Fibroblast of lung (primary cell): Measurements from ENCODE around the gene SAFB. TPM values are rescaled to one million over a fixed set of nuclear protein-coding genes. Genes with fewer than 3 reads are reported as not detected.

Source experiments
- DNase-seq, 2 donors: peaks; one replicate each; pipeline versions ENCODE4 v3.0.0 to v3.0.0-alpha.2; 2010; ENCODE audit warnings: low read depth in 2 of 2
- H2AFZ ChIP-seq: 2 replicates; pipeline ENCODE4 v1.5.1; 2012; ENCODE audit warnings: low read length, control low read depth, inconsistent platforms
- H3K27ac ChIP-seq: 2 replicates; pipeline ENCODE4 v1.5.1; 2011; ENCODE audit warnings: low read length, control low read depth; ENCODE audit not compliant: insufficient read depth
- H3K27me3 ChIP-seq: 2 replicates; pipeline ENCODE4 v1.5.1; 2011; ENCODE audit warnings: mild to moderate bottlenecking, low read length; ENCODE audit not compliant: control insufficient read depth, insufficient read depth
- H3K36me3 ChIP-seq: 2 replicates; pipeline ENCODE4 v1.5.1; 2011; ENCODE audit warnings: low read length; ENCODE audit not compliant: control insufficient read depth, insufficient read depth
- H3K4me1 ChIP-seq: 2 replicates; pipeline ENCODE4 v1.5.1; 2011; ENCODE audit warnings: low read length; ENCODE audit not compliant: control insufficient read depth, insufficient read depth; ENCODE audit errors: extremely low read depth
- H3K4me2 ChIP-seq: 2 replicates; pipeline ENCODE4 v1.5.1; 2011; ENCODE audit warnings: low read length, control low read depth; ENCODE audit not compliant: insufficient read depth; ENCODE audit errors: extremely low read depth
- H3K4me3 ChIP-seq, 4 experiments: fragments of 200-600 bp in 1 of 4; sonication (generic) in 1 of 4; replicated peaks in 1 of 4; 2 replicates each; pipeline ENCODE4 v1.5.1; 2011 to 2016; ENCODE audit warnings: low read length in 4 of 4, low read depth in 3 of 4, mild to moderate bottlenecking in 3 of 4, control low read depth in 2 of 4, inconsistent platforms in 1 of 4, mixed read lengths in 1 of 4; ENCODE audit not compliant: insufficient read depth in 1 of 4; ENCODE audit errors: control extremely low read depth in 1 of 4
- H3K79me2 ChIP-seq: 2 replicates; pipeline ENCODE4 v1.5.1; 2012; ENCODE audit warnings: mild to moderate bottlenecking, low read length, inconsistent platforms; ENCODE audit not compliant: control insufficient read depth, insufficient read depth
- H3K9ac ChIP-seq: 2 replicates; pipeline ENCODE4 v1.5.1; 2011; ENCODE audit warnings: mild to moderate bottlenecking, low read length, control low read depth; ENCODE audit not compliant: insufficient read depth
- H3K9me3 ChIP-seq: 2 replicates; pipeline ENCODE4 v1.5.1; 2012; ENCODE audit warnings: low read depth, low read length; ENCODE audit not compliant: control insufficient read depth, insufficient read depth
- H4K20me1 ChIP-seq: 2 replicates; pipeline ENCODE4 v1.5.1; 2011; ENCODE audit warnings: low read length; ENCODE audit not compliant: control insufficient read depth, insufficient read depth; ENCODE audit errors: extremely low read depth
- EZH2 ChIP-seq: IDR thresholded peaks from 2 replicates; pipeline ENCODE4 v1.5.1; 2012; ENCODE audit warnings: low read length, control low read depth, mild to moderate bottlenecking; ENCODE audit errors: missing control alignments
- polyA minus RNA-seq: library from RNA; depleted of rRNA, polyadenylated mRNA; stranded (reverse); fragments of >200 nt; gene quantifications from 2 replicates; pipeline ENCODE4 v1.2.3, GENCODE V29; 2011; ENCODE audit warnings: low replicate concordance
- polyA plus RNA-seq, 2 donors: library from polyadenylated mRNA; depleted of rRNA in 1 of 2; stranded (reverse) in 1 of 2; unstranded in 1 of 2; fragments of >200 nt; gene quantifications; 2 replicates each; pipeline ENCODE4 v1.2.1, GENCODE V29; 2011 to 2012; ENCODE audit warnings: missing spikeins in 1 of 2
- total RNA-seq: library from RNA; depleted of rRNA; stranded (reverse); fragments of >200 nt; gene quantifications from 2 replicates; pipeline ENCODE4 v1.2.1, GENCODE V29; 2014
- TF ChIP-seq, protein P1 (sequence below), 2 donors: IDR thresholded peaks in 1 of 2; conservative IDR thresholded peaks in 1 of 2; 1 replicate in 1 of 2; 2 replicates in 1 of 2; pipeline ENCODE4 v1.5.1; 2011 to 2012; ENCODE audit warnings: low read length in 2 of 2, control low read depth in 1 of 2, inconsistent platforms in 1 of 2, low read depth in 1 of 2, mild to moderate bottlenecking in 1 of 2

Gene SAFB
- total RNA-seq (48.5 and 51.0 TPM in 2 replicates), polyA plus RNA-seq (28.0 and 34.3 TPM in 2 replicates), polyA minus RNA-seq (6.8 and 8.4 TPM in 2 replicates)
- 41.1 and 50.2 TPM in 2 replicates for polyA plus RNA-seq (2012)

DNA sequence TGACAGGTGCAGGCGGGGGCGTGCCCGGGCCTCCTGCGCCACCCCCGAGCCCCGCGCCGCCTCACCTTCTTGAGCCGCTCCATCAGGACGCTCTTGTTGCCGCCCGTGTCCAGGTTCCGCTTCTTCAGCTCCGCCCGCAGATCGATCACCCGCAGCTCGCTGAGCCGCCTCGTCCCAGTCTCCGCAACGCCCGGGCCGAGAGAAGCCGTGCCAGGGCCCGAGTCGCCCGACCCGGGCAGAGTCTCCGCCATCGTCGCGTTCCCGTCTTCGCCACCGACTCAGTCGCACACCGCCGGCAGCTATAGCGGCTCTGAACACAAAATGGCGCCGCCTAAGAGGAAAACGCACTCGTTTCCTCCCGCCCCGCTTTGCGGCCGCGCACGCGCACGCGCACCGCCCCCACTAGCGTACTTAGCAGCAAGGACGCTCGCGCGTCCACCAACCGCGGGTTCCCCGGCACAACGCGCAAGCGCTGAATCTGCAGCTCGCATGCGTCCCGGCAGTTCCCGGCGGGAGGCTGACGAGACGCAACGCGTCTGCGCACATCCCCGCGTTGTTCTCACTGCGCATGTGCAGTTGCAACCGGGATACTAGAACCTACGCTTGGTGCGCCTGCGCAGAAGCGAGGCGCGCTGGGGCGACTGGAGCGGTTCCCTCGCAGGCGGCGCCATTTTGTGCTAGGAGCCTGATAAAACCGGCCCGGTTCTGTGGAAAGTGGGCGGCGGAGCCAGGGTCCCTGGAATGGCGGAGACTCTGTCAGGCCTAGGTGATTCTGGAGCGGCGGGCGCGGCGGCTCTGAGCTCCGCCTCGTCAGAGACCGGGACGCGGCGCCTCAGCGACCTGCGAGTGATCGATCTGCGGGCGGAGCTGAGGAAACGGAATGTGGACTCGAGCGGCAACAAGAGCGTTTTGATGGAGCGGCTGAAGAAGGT, at the start of gene SAFB, which contains the start of gene SAFB2:
TSS of gene SAFB (plus strand) at position 619 of the 932 bp plus-strand sequence. CDS start at position 742, 123 bp downstream.
TSS of gene SAFB2 (minus strand) at position 312 of the 932 bp plus-strand sequence. CDS start at position 251, 61 bp downstream.
- Histone ChIP-seq H3K79me2 (peaks cover 91% of the 10 kb centered on the region), H3K27ac (peak within 1 kb of the TSS; percentile 93), H3K9ac (peak within 1 kb of the TSS; percentile 97), H3K4me3 (peak within 1 kb of the TSS; percentile 84 to 98 (median 95)), H2AFZ (peak within 1 kb of the TSS; percentile 65), H3K4me2 (peak within 1 kb of the TSS; percentile 96), H4K20me1 (no peaks in the 10 kb centered on the region), H3K4me1 (peaks cover 14% of the 10 kb centered on the region), H3K9me3 (no peaks in the 10 kb centered on the region), H3K27me3 (no peaks in the 10 kb centered on the region), H3K36me3 (peaks cover 14% of the 10 kb centered on the region)
- peak; percentile 99 to 100 for DNase-seq
- TF ChIP-seq, protein P1, sequence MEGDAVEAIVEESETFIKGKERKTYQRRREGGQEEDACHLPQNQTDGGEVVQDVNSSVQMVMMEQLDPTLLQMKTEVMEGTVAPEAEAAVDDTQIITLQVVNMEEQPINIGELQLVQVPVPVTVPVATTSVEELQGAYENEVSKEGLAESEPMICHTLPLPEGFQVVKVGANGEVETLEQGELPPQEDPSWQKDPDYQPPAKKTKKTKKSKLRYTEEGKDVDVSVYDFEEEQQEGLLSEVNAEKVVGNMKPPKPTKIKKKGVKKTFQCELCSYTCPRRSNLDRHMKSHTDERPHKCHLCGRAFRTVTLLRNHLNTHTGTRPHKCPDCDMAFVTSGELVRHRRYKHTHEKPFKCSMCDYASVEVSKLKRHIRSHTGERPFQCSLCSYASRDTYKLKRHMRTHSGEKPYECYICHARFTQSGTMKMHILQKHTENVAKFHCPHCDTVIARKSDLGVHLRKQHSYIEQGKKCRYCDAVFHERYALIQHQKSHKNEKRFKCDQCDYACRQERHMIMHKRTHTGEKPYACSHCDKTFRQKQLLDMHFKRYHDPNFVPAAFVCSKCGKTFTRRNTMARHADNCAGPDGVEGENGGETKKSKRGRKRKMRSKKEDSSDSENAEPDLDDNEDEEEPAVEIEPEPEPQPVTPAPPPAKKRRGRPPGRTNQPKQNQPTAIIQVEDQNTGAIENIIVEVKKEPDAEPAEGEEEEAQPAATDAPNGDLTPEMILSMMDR (conservative IDR thresholded peaks at IDR 0.05 in 1 of 2, IDR thresholded peaks at IDR 0.05 in 1 of 2; ENCODE audit: low read depth in 1 of 2, low read length in 2 of 2), result no peak
- no peak for TF ChIP-seq EZH2

DNA sequence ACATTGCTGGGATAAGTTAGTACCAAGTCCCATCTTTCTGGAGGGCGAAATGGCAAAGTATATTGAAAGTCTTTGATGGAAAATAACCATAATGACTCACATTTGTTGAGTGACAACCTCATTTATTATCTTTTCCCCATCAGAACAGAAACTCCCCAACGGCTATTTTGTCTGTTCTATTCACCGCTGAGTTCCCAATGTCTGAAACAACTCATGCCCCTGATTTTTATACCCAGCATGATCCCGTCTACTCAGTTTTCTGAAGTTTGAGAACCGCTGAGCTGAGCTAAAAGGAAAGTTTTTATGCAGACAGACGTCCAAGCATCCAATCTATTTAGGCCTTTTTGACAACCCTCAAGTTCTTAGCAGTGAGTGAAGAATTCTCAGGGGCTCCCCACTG, 47.3 kb upstream of the SAFB start:
- Histone ChIP-seq H3K4me3 (no peak overlapping the region), H3K27me3 (no peaks in the 10 kb centered on the region), H4K20me1 (no peaks in the 10 kb centered on the region), H2AFZ (no peak overlapping the region), H3K4me2 (no peak overlapping the region), H3K36me3 (no peaks in the 10 kb centered on the region), H3K9ac (no peak overlapping the region), H3K27ac (no peak overlapping the region), H3K9me3 (no peaks in the 10 kb centered on the region), H3K79me2 (no peaks in the 10 kb centered on the region), H3K4me1 (no peaks in the 10 kb centered on the region)
- no peak for DNase-seq
- TF ChIP-seq, protein P1 (conservative IDR thresholded peaks at IDR 0.05 in 1 of 2, IDR thresholded peaks at IDR 0.05 in 1 of 2; ENCODE audit: low read depth in 1 of 2, low read length in 2 of 2), result no peak
- no peak for TF ChIP-seq EZH2

- no peak overlapping the region for H3K4me2 ChIP-seq
- peak overlapping the region in 1 of 4 experiments; percentile 27 for H3K4me3 ChIP-seq
- H3K9ac ChIP-seq, result no peak overlapping the region
- H3K27me3 ChIP-seq, result no peaks in the 10 kb centered on the region
- H3K4me1 ChIP-seq, result no peaks in the 10 kb centered on the region
- no peak for TF ChIP-seq EZH2
- TF ChIP-seq, protein P1 (conservative IDR thresholded peaks at IDR 0.05 in 1 of 2, IDR thresholded peaks at IDR 0.05 in 1 of 2; ENCODE audit: low read depth in 1 of 2, low read length in 2 of 2), result peak; percentile 84 to 87
- no peaks in the 10 kb centered on the region for H3K9me3 ChIP-seq
- no peak overlapping the region for H2AFZ ChIP-seq
- no peaks in the 10 kb centered on the region for H4K20me1 ChIP-seq
- no peaks in the 10 kb centered on the region for H3K36me3 ChIP-seq
- H3K27ac ChIP-seq, result no peak overlapping the region
- DNase-seq, result peak in 1 of 2 donors; percentile 40
- H3K79me2 ChIP-seq, result no peaks in the 10 kb centered on the region
Measured at GRCh38 chr19:5578097-5578846, 44.6 kb upstream of the SAFB start.
